SKM-1 treated with dmso at 0.1 percent for 144 hours (cell line): ENCODE results near the gene KLHL18.
"Not testable (repeated sequence)": the region's sequence is repeated elsewhere in the genome, so short reads cannot be mapped to it uniquely, and the experiment has no call there.

Source experiments
- DNase-seq: peaks from one replicate; lab custom pipeline; 2025; ENCODE audit not compliant: unreplicated experiment; lab: John Stamatoyannopoulos, UW

The KLHL18 gene

GRCh38 chr3:47359323-47359722 lies 76.6 kb downstream of the KLHL18 start:
- DNase-seq = no peak

GRCh38 chr3:47360110-47360517 lies 77.4 kb downstream of the KLHL18 start:
- not testable (repeated sequence) for DNase-seq

- peak; percentile 83 for DNase-seq
These were observed 80.0 kb downstream of the KLHL18 start for GRCh38 chr3:47362701-47363100.

- no peak for DNase-seq
These were observed 82.7 kb downstream of the KLHL18 start for GRCh38 chr3:47365213-47366153.

GRCh38 chr3:47366833-47367232 lies 84.1 kb downstream of the KLHL18 start:
- DNase-seq = no peak

- DNase-seq = no peak
These were observed 84.9 kb downstream of the KLHL18 start for GRCh38 chr3:47367631-47368030.

GRCh38 chr3:47370020-47370419 lies 87.3 kb downstream of the KLHL18 start:
- not testable (repeated sequence) for DNase-seq

GRCh38 chr3:47370887-47371697 lies 88.3 kb downstream of the KLHL18 start:
- DNase-seq = no peak

GRCh38 chr3:47374587-47374986 lies 91.8 kb downstream of the KLHL18 start:
- no peak for DNase-seq

GRCh38 chr3:47376393-47376792 lies 93.6 kb downstream of the KLHL18 start:
- no peak for DNase-seq

- DNase-seq = peak; percentile 77
These were observed 94.4 kb downstream of the KLHL18 start for GRCh38 chr3:47377186-47377585.

- no peak for DNase-seq
These were observed 96.1 kb downstream of the KLHL18 start for GRCh38 chr3:47378869-47379268.

GRCh38 chr3:47379411-47379899 lies 96.7 kb downstream of the KLHL18 start:
- no peak for DNase-seq

- DNase-seq = no peak
These were observed 97.4 kb downstream of the KLHL18 start for GRCh38 chr3:47380026-47380600.

- peak; percentile 99 for DNase-seq
These were observed 98.0 kb downstream of the KLHL18 start, which contains the start of gene PTPN23 for GRCh38 chr3:47380601-47381316. Gene PTPN23, plus strand, starts transcription at chr3:47381021. Its CDS starts 76 bp downstream, at chr3:47381097.

- DNase-seq = peak; percentile 78
These were observed 98.8 kb downstream of the KLHL18 start for GRCh38 chr3:47381317-47382157.

- no peak for DNase-seq
These were observed 101.7 kb downstream of the KLHL18 start for GRCh38 chr3:47384425-47384824.

- no peak for DNase-seq
These were observed 102.3 kb downstream of the KLHL18 start for GRCh38 chr3:47385007-47385406.

GRCh38 chr3:47385796-47386195 lies 103.1 kb downstream of the KLHL18 start:
- DNase-seq = no peak

- DNase-seq = no peak
These were observed 110.2 kb downstream of the KLHL18 start for GRCh38 chr3:47392933-47393332.
